IMR-90 (cell line): ENCODE measurements around the gene RBM8A. TPM values are rescaled to one million over a fixed set of nuclear protein-coding genes. Genes with fewer than 3 reads are reported as not detected.

ENCODE experiments used
- ATAC-seq: fragments of 200-7000 bp; cut with Tn5 transposase; 2 replicates; pipeline ENCODE4 v1.9.1; 2020; ENCODE audit warnings: low read depth, mild to moderate bottlenecking, moderate library complexity
- BruUV-seq: library from RNA; stranded (reverse); fragments of 400-500 nt; replicated peaks from 2 replicates; lab custom pipeline; 2021; lab: Mats Ljungman, UMichigan
- CTCF ChIA-PET: fragments of 300-600 bp; formaldehyde crosslinking; extraction: SDS; loops from one replicate; lab custom pipeline; 2021; ENCODE audit warnings: antibody characterized with exemption; lab: Yijun Ruan, JAX
- POLR2A ChIA-PET: fragments of 300-600 bp; sonication (Branson Sonifier 250); formaldehyde crosslinking; loops from one replicate; lab custom pipeline; 2022; ENCODE audit warnings: antibody characterized with exemption; ENCODE audit not compliant: unreplicated experiment; lab: Charles Lee
- DNase-seq: peaks from one replicate; pipeline ENCODE4 v3.0.0; 2013
- H2AFZ ChIP-seq: replicated peaks from 2 replicates; pipeline ENCODE3; 2013; ENCODE audit warnings: low read length, mild to moderate bottlenecking; ENCODE audit not compliant: poor library complexity
- H2AK5ac ChIP-seq: 2 replicates; pipeline ENCODE4 v1.6.1; 2013; ENCODE audit warnings: low read depth, low read length, inconsistent platforms
- H2AK9ac ChIP-seq: replicated peaks from 2 replicates; pipeline ENCODE3; 2013; ENCODE audit warnings: mild to moderate bottlenecking, low read depth, low read length, moderate library complexity; ENCODE audit not compliant: poor library complexity
- H2BK120ac ChIP-seq: 2 replicates; pipeline ENCODE4 v1.6.1; 2013; ENCODE audit warnings: low read depth, low read length, inconsistent platforms
- H2BK15ac ChIP-seq: 3 replicates; pipeline ENCODE4 v1.6.1; 2013; ENCODE audit warnings: low read depth, low read length, inconsistent platforms
- H2BK20ac ChIP-seq: 2 replicates; pipeline ENCODE4 v1.6.1; 2013; ENCODE audit warnings: low read depth, mild to moderate bottlenecking, inconsistent platforms, low read length, moderate library complexity
- H2BK5ac ChIP-seq: 2 replicates; pipeline ENCODE4 v1.6.1; 2013; ENCODE audit warnings: mild to moderate bottlenecking, low read depth, low read length, inconsistent platforms; ENCODE audit not compliant: poor library complexity, severe bottlenecking
- H3K14ac ChIP-seq: replicated peaks from 2 replicates; pipeline ENCODE4 v1.6.1; 2013; ENCODE audit warnings: low read depth, low read length, inconsistent platforms
- H3K18ac ChIP-seq: 2 replicates; pipeline ENCODE4 v1.6.1; 2013; ENCODE audit warnings: low read depth, low read length, control low read depth
- H3K23ac ChIP-seq: 2 replicates; pipeline ENCODE4 v1.6.1; 2013; ENCODE audit warnings: low read depth, low read length, inconsistent platforms
- H3K27ac ChIP-seq: 2 replicates; pipeline ENCODE4 v1.5.1; 2013; ENCODE audit warnings: mild to moderate bottlenecking, control low read depth, low read length; ENCODE audit not compliant: insufficient read depth
- H3K27me3 ChIP-seq: 2 replicates; pipeline ENCODE4 v1.6.1; 2013; ENCODE audit warnings: low read length; ENCODE audit not compliant: control insufficient read depth, insufficient read depth
- H3K36me3 ChIP-seq: 2 replicates; pipeline ENCODE4 v1.6.1; 2013; ENCODE audit warnings: low read length, mixed read lengths; ENCODE audit not compliant: control insufficient read depth, insufficient read depth
- H3K4ac ChIP-seq: 2 replicates; pipeline ENCODE4 v1.6.1; 2013; ENCODE audit warnings: low read depth, low read length, inconsistent platforms
- H3K4me1 ChIP-seq: 2 replicates; pipeline ENCODE4 v1.6.1; 2013; ENCODE audit warnings: low read length, mixed read lengths; ENCODE audit not compliant: control insufficient read depth, insufficient read depth
- H3K4me2 ChIP-seq: 2 replicates; pipeline ENCODE4 v1.6.1; 2013; ENCODE audit warnings: low read depth, mild to moderate bottlenecking, control low read depth, low read length, moderate library complexity
- H3K4me3 ChIP-seq: 2 replicates; pipeline ENCODE4 v1.5.1; 2013; ENCODE audit warnings: low read depth, mild to moderate bottlenecking, control low read depth, low read length, moderate library complexity; ENCODE audit not compliant: insufficient read depth
- H3K56ac ChIP-seq: 2 replicates; pipeline ENCODE4 v1.6.1; 2013; ENCODE audit warnings: low read length, inconsistent platforms; ENCODE audit not compliant: insufficient read depth; ENCODE audit errors: extremely low read depth
- H3K79me1 ChIP-seq, 2 experiments: 2 replicates each; pipeline ENCODE4 v1.6.1; 2013; ENCODE audit warnings: low read length in 2 of 2, inconsistent platforms in 1 of 2, low read depth in 1 of 2
- H3K9ac ChIP-seq: 2 replicates; pipeline ENCODE4 v1.6.1; 2013; ENCODE audit warnings: low read depth, low read length, control low read depth
- H3K9me1 ChIP-seq: 2 replicates; pipeline ENCODE4 v1.6.1; 2013; ENCODE audit warnings: low read length, inconsistent platforms; ENCODE audit not compliant: insufficient read depth
- H3K9me3 ChIP-seq: 2 replicates; pipeline ENCODE4 v1.6.1; 2013; ENCODE audit warnings: low read length; ENCODE audit not compliant: control insufficient read depth, insufficient read depth
- H4K20me1 ChIP-seq: 2 replicates; pipeline ENCODE4 v1.6.1; 2013; ENCODE audit warnings: low read length, inconsistent platforms; ENCODE audit not compliant: insufficient read depth
- H4K5ac ChIP-seq: 2 replicates; pipeline ENCODE4 v1.6.1; 2013; ENCODE audit warnings: mild to moderate bottlenecking, low read depth, low read length, control low read depth
- H4K8ac ChIP-seq, 2 experiments: 2 replicates each; pipeline ENCODE4 v1.6.1; 2013; ENCODE audit warnings: low read depth in 2 of 2, low read length in 2 of 2, control low read depth in 1 of 2, inconsistent platforms in 1 of 2
- H4K91ac ChIP-seq: 2 replicates; pipeline ENCODE4 v1.6.1; 2013; ENCODE audit warnings: low read depth, low read length, inconsistent platforms; ENCODE audit not compliant: insufficient read depth
- CEBPB ChIP-seq: IDR thresholded peaks from 2 replicates; pipeline ENCODE4 v1.6.1; 2012; ENCODE audit warnings: low read depth, low read length, improper control_type of control experiment
- RAD21 ChIP-seq: IDR thresholded peaks from 2 replicates; pipeline ENCODE4 v1.6.1; 2012; ENCODE audit warnings: low read length, improper control_type of control experiment
- RFX5 ChIP-seq: IDR thresholded peaks from 2 replicates; pipeline ENCODE4 v1.8.0; 2012; ENCODE audit warnings: low read depth, mild to moderate bottlenecking, low read length, moderate library complexity
- WGBS, 2 experiments: methylation state at CpG; one replicate each; pipeline versions ENCODE4 v1.1.5 to v1.1.7; 2013; ENCODE audit warnings: missing lambda C conversion rate in 2 of 2; ENCODE audit not compliant: insufficient read length in 1 of 2; ENCODE audit errors: extremely low coverage in 2 of 2; 5-methylcytosine and 5-hydroxymethylcytosine counted together
- dilution Hi-C: fragments of 300-500 bp; cut with HindIII; formaldehyde crosslinking; loops from one replicate; pipeline ENCODE4 v1.14.3; 2018; ENCODE audit warnings: low sequenced_read_pairs; ENCODE audit not compliant: unreplicated experiment
- in situ Hi-C: fragments of 300-500 bp; cut with MboI; formaldehyde crosslinking; loops from 3 replicates; pipeline ENCODE4 v1.14.3; 2019; ENCODE audit warnings: low sequenced_read_pairs, inconsistent platforms, mixed read lengths
- intact Hi-C: fragments of 100-400 bp; cut with micrococcal nuclease; formaldehyde crosslinking; loops from 2 replicates; pipeline ENCODE4 v1.10.0; 2022
- polyA plus RNA-seq, 3 experiments: library from polyadenylated mRNA; depleted of rRNA; stranded (reverse); fragments of >200 nt; gene quantifications; 2 replicates each; pipeline ENCODE4 v1.2.3, GENCODE V29; 2012; ENCODE audit warnings: low replicate concordance in 1 of 3
- total RNA-seq: library from RNA; depleted of rRNA; stranded (reverse); fragments of >200 nt; gene quantifications from 2 replicates; pipeline ENCODE4 v1.2.3, GENCODE V29; 2012

RBM8A gene
- total and polyA plus RNA-seq, 2 of the 4 experiments (the other 2 are of a cell fraction), result 94.1 to 251 TPM

- H3K56ac ChIP-seq, result no peak overlapping the region
- no peak overlapping the region for H2AK9ac ChIP-seq
- peaks cover 36 to 61% of the 10 kb centered on the region in 2 experiments for H3K79me1 ChIP-seq
- ChIA-PET POLR2A (no interaction called here), CTCF (no interaction called here)
- H3K9me3 ChIP-seq, result no peaks in the 10 kb centered on the region
- dilution Hi-C loops (no loop called here), in situ Hi-C loops (no loop called here), intact Hi-C loops (no loop called here)
- no peak overlapping the region for H3K4ac ChIP-seq
- no peak overlapping the region for H3K27ac ChIP-seq
- H4K5ac ChIP-seq, result no peak overlapping the region
- H2BK15ac ChIP-seq, result no peak overlapping the region
- no peaks in the 10 kb centered on the region for H3K27me3 ChIP-seq
- H3K36me3 ChIP-seq, result peaks cover 18% of the 10 kb centered on the region
- H2BK120ac ChIP-seq, result no peak overlapping the region
- H2BK20ac ChIP-seq, result no peak overlapping the region
- H3K18ac ChIP-seq, result no peak overlapping the region
- H4K20me1 ChIP-seq, result peaks cover 9% of the 10 kb centered on the region; the same call in 1 of the 2 replicates
- WGBS, 2 experiments, result 83% methylated on average over 2 of the region's 4 CpGs; no CpG with 5 or more reads in 1 of the 2 experiments
- H3K14ac ChIP-seq, result no peak overlapping the region
- H3K4me1 ChIP-seq, result no peaks in the 10 kb centered on the region
- H2AFZ ChIP-seq, result no peak overlapping the region
- DNase-seq (no peak), ATAC-seq (no peak)
- H3K9me1 ChIP-seq, result peaks cover 7% of the 10 kb centered on the region
- no peak overlapping the region for H2AK5ac ChIP-seq
- no peak for TF ChIP-seq RAD21
- no peak for TF ChIP-seq CEBPB
- TF ChIP-seq RFX5, result no peak
- H2BK5ac ChIP-seq, result no peak overlapping the region
- no peak overlapping the region for H4K91ac ChIP-seq
- BruUV-seq, result no TSS peak
- H3K4me3 ChIP-seq, result no peak overlapping the region
- no peak overlapping the region for H4K8ac ChIP-seq
- no peak overlapping the region for H3K23ac ChIP-seq
- H3K4me2 ChIP-seq, result no peak overlapping the region
- no peak overlapping the region for H3K9ac ChIP-seq
Measured at GRCh38 chr1:145947551-145947950, 20.3 kb upstream of the RBM8A start.
